Astrocyte of the cerebellum (primary cell): Measurements from ENCODE around the gene DNTT.

Source experiments
- DNase-seq: peaks from one replicate; pipeline ENCODE4 v3.0.0-alpha.2; 2011; ENCODE audit warnings: low read depth
- H3K4me3 ChIP-seq: 2 replicates; pipeline ENCODE4 v1.5.1; 2011; ENCODE audit warnings: mild to moderate bottlenecking, low read depth, low read length, moderate library complexity
- CTCF ChIP-seq: IDR thresholded peaks from 2 replicates; pipeline ENCODE4 v1.5.1; 2012; ENCODE audit warnings: low read length, low read depth, moderate library complexity, mild to moderate bottlenecking; ENCODE audit errors: missing control alignments
- in situ Hi-C: cut with HindIII; loops from 2 replicates; pipeline ENCODE4 v1.10.0; 2017; ENCODE audit warnings: low sequenced_read_pairs

DNTT gene

GRCh38 chr10:96370584-96371157 lies 66.4 kb downstream of the DNTT start:
- H3K4me3 ChIP-seq: no peak overlapping the region
- TF ChIP-seq CTCF: peak; percentile 82
- in situ Hi-C loops: no loop called here
- peak; percentile 8 for DNase-seq

GRCh38 chr10:96371356-96371755 lies 67.1 kb downstream of the DNTT start:
- in situ Hi-C loops: no loop called here
- TF ChIP-seq CTCF: no peak
- no peak for DNase-seq
- no peak overlapping the region for H3K4me3 ChIP-seq

GRCh38 chr10:96374004-96374403 lies 69.8 kb downstream of the DNTT start:
- TF ChIP-seq CTCF: no peak
- no peak overlapping the region for H3K4me3 ChIP-seq
- DNase-seq: no peak
- in situ Hi-C loops: no loop called here

- TF ChIP-seq CTCF: no peak
- peak overlapping the region; percentile 45 for H3K4me3 ChIP-seq
- in situ Hi-C loops: no loop called here
- no peak for DNase-seq
Measured at GRCh38 chr10:96374639-96374984, 70.4 kb downstream of the DNTT start.

- in situ Hi-C loops: no loop called here
Measured at GRCh38 chr10:96374985-96375830, 71.0 kb downstream of the DNTT start.

GRCh38 chr10:96376483-96376882 lies 72.2 kb downstream of the DNTT start:
- DNase-seq: no peak
- H3K4me3 ChIP-seq: no peak overlapping the region
- TF ChIP-seq CTCF: no peak
- in situ Hi-C loops: no loop called here

More at GRCh38 chr10:96374985-96375830, 71.0 kb downstream of the DNTT start:
- peak; percentile 99 for TF ChIP-seq CTCF
- H3K4me3 ChIP-seq: peak overlapping the region; percentile 45
- DNase-seq: peak; percentile 67
